ENCODE measurements around the gene NT5C2. TPM values are rescaled to one million over a fixed set of nuclear protein-coding genes. Genes with fewer than 3 reads are reported as not detected.

The NT5C2 gene
- total and polyA plus RNA-seq, 2 donors (not counting 3 experiments of a cell fraction or from before 2014, with no cell fraction given) = 47.2 to 69.9 TPM

- Histone ChIP-seq H3K9me3 (replicated peaks; ENCODE audit: control insufficient read depth, insufficient read depth, low read length) (no peaks in the 10 kb centered on the region), H3K4me3 (replicated peaks in 1 of 3; ENCODE audit: insufficient read depth in 1 of 3, low read depth in 1 of 3, low read length in 3 of 3) (no peak overlapping the region), H3K9me1 (replicated peaks; ENCODE audit: control insufficient read depth, extremely low read depth, insufficient read depth, low read length) (no peaks in the 10 kb centered on the region), H3K36me3 (ENCODE audit: control insufficient read depth in 2 of 2, extremely low read depth in 1 of 2, insufficient read depth in 2 of 2, low read length in 2 of 2) (no peaks in the 10 kb centered on the region), H3K79me2 (ENCODE audit: control insufficient read depth, insufficient read depth, low read length) (peaks cover 29% of the 10 kb centered on the region), H3K4me2 (ENCODE audit: insufficient read depth, low read length) (no peak overlapping the region), H3K9ac (replicated peaks; ENCODE audit: extremely low read depth, insufficient read depth, low read length) (no peak overlapping the region), H3K4me1 (ENCODE audit: control insufficient read depth, extremely low read depth, insufficient read depth, low read length) (peaks cover 11% of the 10 kb centered on the region), H4K20me1 (replicated peaks; ENCODE audit: control insufficient read depth, extremely low read depth, insufficient read depth, low read length) (no peaks in the 10 kb centered on the region), H3K27me3 (ENCODE audit: control insufficient read depth in 2 of 2, insufficient read depth in 2 of 2, low read length in 2 of 2) (no peaks in the 10 kb centered on the region), H2AFZ (ENCODE audit: low read depth, low read length) (no peak overlapping the region), H3K27ac (ENCODE audit: insufficient read depth, low read depth, low read length) (no peak overlapping the region)
- CTCF ChIA-PET = interaction anchor here (1.0 to 1.8 kb wide), 2 partner anchors 42 to 97 kb away, joined by 3 to 6 read pairs; no protein-coding TSS in a partner anchor
- no peak for FAIRE-seq
- intact Hi-C loops (cut with micrococcal nuclease) = no loop called here
- POLR2A ChIA-PET = interaction anchor here (0.5 kb wide), 1 partner anchor 23 kb away, joined by 3 read pairs; no protein-coding TSS in a partner anchor
- BruUV-seq (replicated peaks) = no TSS peak
- dilution Hi-C loops (cut with MboI; ENCODE audit: extremely low pct_ligation_motif_present, low sequenced_read_pairs) = no loop called here
- no peak for DNase-seq (ENCODE audit: low read depth, low spot score)
- no peak for TF ChIP-seq JUN (IDR thresholded peaks at IDR 0.05; ENCODE audit: borderline replicate concordance, insufficient read depth, insufficient read length, low read depth)
- TF ChIP-seq MYC (IDR thresholded peaks at IDR 0.05; ENCODE audit: low read depth, low read length) = no peak
- no peak for TF ChIP-seq POLR2A (IDR thresholded peaks at IDR 0.05; ENCODE audit: low read depth, low read length)
- no peak for TF ChIP-seq MAX (IDR thresholded peaks at IDR 0.05; ENCODE audit: insufficient read depth, insufficient read length)
- TF ChIP-seq POLR2AphosphoS5 (IDR thresholded peaks at IDR 0.05; ENCODE audit: insufficient read depth, low read depth, low read length) = no peak
- TF ChIP-seq EZH2 (IDR thresholded peaks at IDR 0.05; ENCODE audit: borderline replicate concordance, low read depth, low read length, severe bottlenecking) = no peak
- no peak for TF ChIP-seq FOS (IDR thresholded peaks at IDR 0.05; ENCODE audit: borderline replicate concordance, insufficient read depth, low read length)
- TF ChIP-seq GATA2 (IDR thresholded peaks at IDR 0.05; ENCODE audit: insufficient read depth, insufficient read length, low read depth, low read length) = no peak
- TF ChIP-seq CTCF (IDR thresholded peaks at IDR 0.05; ENCODE audit: extremely low read depth in 1 of 2, insufficient read depth in 1 of 2, low read depth in 1 of 2, low read length in 2 of 2) = no peak
These were observed 45.4 kb downstream of the NT5C2 start for GRCh38 chr10:103147645-103148044.

Measured in endothelial cell of umbilical vein (primary cell).